ENCODE results near the gene SPRED3. TPM values are rescaled to one million over a fixed set of nuclear protein-coding genes. Genes with fewer than 3 reads are reported as not detected.

Gene SPRED3
- total RNA-seq, 2 donors from 2014 or later = 5.3 to 10.0 TPM

- Mint-ChIP-seq H3K36me3 (ENCODE audit: low read depth) (no peaks in the 10 kb centered on the region), H3K4me1 (peaks cover 7% of the 10 kb centered on the region), H3K27me3 (ENCODE audit: insufficient read depth) (peaks cover 11% of the 10 kb centered on the region), H3K4me3 (no peak overlapping the region), H3K27ac (no peak overlapping the region), H3K9me3 (no peaks in the 10 kb centered on the region)
- H3K36me3 ChIP-seq (ENCODE audit: control insufficient read depth, insufficient read depth, low read length) = no peaks in the 10 kb centered on the region
- no peak for TF ChIP-seq CTCF (conservative IDR thresholded peaks at IDR 0.05)
- no peaks in the 10 kb centered on the region for H3K4me1 ChIP-seq (ENCODE audit: control insufficient read depth, insufficient read depth, low read length)
- H3K27me3 ChIP-seq (ENCODE audit: control insufficient read depth, insufficient read depth, low read length, poor library complexity, severe bottlenecking) = peaks cover 10% of the 10 kb centered on the region
- DNase-seq = no peak
- no peak overlapping the region for H3K27ac ChIP-seq (ENCODE audit: low read depth, low read length)
- no peaks in the 10 kb centered on the region for H3K9me3 ChIP-seq (ENCODE audit: control insufficient read depth, low read length)
- no peak overlapping the region for H3K4me3 ChIP-seq (ENCODE audit: low read length)
- WGBS, 2 experiments (ENCODE audit: insufficient coverage in 1 of 2, insufficient read length in 1 of 2) = 92 to 95% methylated on average over 2 of the region's 2 CpGs
- H3K9ac ChIP-seq (ENCODE audit: extremely low read depth, low read length, poor library complexity, severe bottlenecking) = no peak overlapping the region
Measured at GRCh38 chr19:38437917-38438316, 49.4 kb downstream of the SPRED3 start.

- no peak overlapping the region for H3K4me3 Mint-ChIP-seq
- Histone ChIP-seq H3K36me3 (ENCODE audit: control insufficient read depth, insufficient read depth, low read length) (no peaks in the 10 kb centered on the region), H3K9me3 (ENCODE audit: control insufficient read depth, low read length) (no peaks in the 10 kb centered on the region), H3K9ac (ENCODE audit: extremely low read depth, low read length, poor library complexity, severe bottlenecking) (no peak overlapping the region), H3K4me3 (ENCODE audit: low read length) (no peak overlapping the region), H3K4me1 (ENCODE audit: control insufficient read depth, insufficient read depth, low read length) (no peaks in the 10 kb centered on the region), H3K27me3 (ENCODE audit: control insufficient read depth, insufficient read depth, low read length, poor library complexity, severe bottlenecking) (no peaks in the 10 kb centered on the region), H3K27ac (ENCODE audit: low read depth, low read length) (no peak overlapping the region)
- no peaks in the 10 kb centered on the region for H3K36me3 Mint-ChIP-seq (ENCODE audit: low read depth)
- H3K4me1 Mint-ChIP-seq = peaks cover 3% of the 10 kb centered on the region
- H3K9me3 Mint-ChIP-seq = no peaks in the 10 kb centered on the region
- H3K27me3 Mint-ChIP-seq (ENCODE audit: insufficient read depth) = no peaks in the 10 kb centered on the region
- DNase-seq = no peak
- 91 to 93% methylated on average over 9 to 14 of the region's 14 CpGs for WGBS, 2 experiments (ENCODE audit: insufficient coverage in 1 of 2, insufficient read length in 1 of 2)
- H3K27ac Mint-ChIP-seq = no peak overlapping the region
- TF ChIP-seq CTCF (conservative IDR thresholded peaks at IDR 0.05) = no peak
Measured at GRCh38 chr19:38440592-38440991, 52.1 kb downstream of the SPRED3 start.

DNA sequence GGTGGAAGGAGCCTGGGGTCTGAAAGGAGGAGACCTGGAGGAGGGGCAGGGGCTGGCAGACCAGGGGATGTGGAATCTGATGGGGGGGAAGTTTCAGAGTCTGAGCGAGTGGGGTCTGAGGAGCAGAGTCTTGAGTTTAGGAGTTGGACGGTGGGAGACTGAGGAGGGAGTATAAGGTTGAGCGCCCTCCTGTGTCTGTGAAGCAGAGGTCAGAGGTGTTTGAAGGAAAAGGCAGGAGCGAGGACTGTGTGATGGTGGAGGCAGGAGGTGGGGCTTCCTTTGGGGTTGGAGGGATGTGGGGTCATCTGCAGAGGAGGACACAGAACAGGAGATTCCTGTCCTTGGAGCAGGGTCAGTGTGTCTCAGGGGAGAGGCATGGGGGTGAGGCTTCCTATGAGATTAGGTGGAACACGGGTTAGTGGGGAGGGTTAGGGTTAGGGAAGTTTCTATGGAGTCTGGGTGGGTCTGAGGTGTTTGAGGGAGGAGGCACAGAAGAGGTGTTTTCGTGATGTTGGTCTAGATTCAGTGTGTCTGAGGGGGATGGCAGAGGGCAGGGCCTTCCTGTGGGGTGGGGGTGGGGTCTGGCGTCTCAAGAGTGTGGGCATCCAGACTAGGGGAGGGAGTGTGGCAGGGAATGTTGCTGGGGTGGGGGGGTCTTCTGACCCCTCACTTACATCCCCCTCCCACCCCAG lies 53.3 kb downstream of the SPRED3 start:
- Mint-ChIP-seq H3K27me3 (ENCODE audit: insufficient read depth) (no peaks in the 10 kb centered on the region), H3K36me3 (ENCODE audit: low read depth) (no peaks in the 10 kb centered on the region), H3K4me3 (no peak overlapping the region), H3K4me1 (peaks cover 3% of the 10 kb centered on the region), H3K9me3 (no peaks in the 10 kb centered on the region), H3K27ac (peak overlapping the region; percentile 9)
- DNase-seq = peak; percentile 80
- no peaks in the 10 kb centered on the region for H3K27me3 ChIP-seq (ENCODE audit: control insufficient read depth, insufficient read depth, low read length, poor library complexity, severe bottlenecking)
- peak; percentile 74 for TF ChIP-seq CTCF (conservative IDR thresholded peaks at IDR 0.05)
- no peak overlapping the region for H3K9ac ChIP-seq (ENCODE audit: extremely low read depth, low read length, poor library complexity, severe bottlenecking)
- H3K36me3 ChIP-seq (ENCODE audit: control insufficient read depth, insufficient read depth, low read length) = no peaks in the 10 kb centered on the region
- H3K27ac ChIP-seq (ENCODE audit: low read depth, low read length) = no peak overlapping the region
- no peak overlapping the region for H3K4me3 ChIP-seq (ENCODE audit: low read length)
- no peaks in the 10 kb centered on the region for H3K4me1 ChIP-seq (ENCODE audit: control insufficient read depth, insufficient read depth, low read length)
- WGBS, 2 experiments (ENCODE audit: insufficient coverage in 1 of 2, insufficient read length in 1 of 2) = 28 to 55% methylated on average over 3 to 7 of the region's 7 CpGs
- H3K9me3 ChIP-seq (ENCODE audit: control insufficient read depth, low read length) = no peaks in the 10 kb centered on the region
